ENCODE results near the gene EDRF1. TPM values are rescaled to one million over a fixed set of nuclear protein-coding genes. Genes with fewer than 3 reads are reported as not detected.

The EDRF1 gene
- total and polyA plus RNA-seq, 10 of the 15 experiments (the other 5 are each of a cell fraction or from before 2014, with no cell fraction given): 16.8 to 99.7 (median 42.9) TPM

- in situ Hi-C loops (cut with MboI) (no loop called here), intact Hi-C loops (cut with micrococcal nuclease; ENCODE audit: unreplicated experiment) (no loop called here)
- BruUV-seq (replicated peaks): no TSS peak
- peak overlapping the region; percentile 85 for H3K4me3 ChIP-seq
- H3K9ac ChIP-seq (ENCODE audit: control insufficient read depth, insufficient read depth, low read length): peak overlapping the region; percentile 96
- ChIA-PET POLR2A (interaction anchor here (0.6 to 1.1 kb wide), 2 partner anchors 10 to 1876 kb away, joined by 3 read pairs; no protein-coding TSS in a partner anchor), CTCF (no interaction called here), SMC1A (ENCODE audit: uncharacterized antibody, unreplicated experiment) (interaction anchor here (1.2 to 1.8 kb wide), 4 partner anchors 10 to 161 kb away, joined by 3 to 7 read pairs (median 4); no protein-coding TSS in a partner anchor), RAD21 (ENCODE audit: unreplicated experiment) (no interaction called here)
- no peak overlapping the region for H2AFZ ChIP-seq (ENCODE audit: control insufficient read depth, low read depth, low read length)
- peak; percentile 74 for DNase-seq (ENCODE audit: low read depth, low spot score)
- H3K9me3 ChIP-seq (replicated peaks; ENCODE audit: control insufficient read depth, insufficient read depth, low read length): no peaks in the 10 kb centered on the region
- peaks cover 3% of the 10 kb centered on the region; the same call in 1 of the 2 replicates for H3K4me1 ChIP-seq (ENCODE audit: control insufficient read depth, insufficient read depth, low read length)
- peaks cover 32% of the 10 kb centered on the region for H3K79me2 ChIP-seq (ENCODE audit: control insufficient read depth, insufficient read depth, low read length)
- H3K36me3 ChIP-seq (ENCODE audit: control insufficient read depth in 2 of 2, insufficient read depth in 2 of 2, low read length in 1 of 2): peaks cover 0 to 8% of the 10 kb centered on the region in 2 experiments; a peak in 2 of 4 replicates
- WGBS (ENCODE audit: insufficient coverage, insufficient replicate concordance, low lambda C conversion rate, missing lambda C conversion rate): under 1% methylated on average over 6 of the region's 6 CpGs
- no peaks in the 10 kb centered on the region for H4K20me1 ChIP-seq (ENCODE audit: control insufficient read depth, insufficient read depth)
- peak; percentile 69 for ATAC-seq
- FAIRE-seq: peak; percentile 61
- H3K4me2 ChIP-seq (ENCODE audit: control insufficient read depth, insufficient read depth): peak overlapping the region; percentile 95
- peak overlapping the region; percentile 38 for H3K27ac ChIP-seq (ENCODE audit: control insufficient read depth, insufficient read depth)
- H3K27me3 ChIP-seq (replicated peaks in 1 of 2; ENCODE audit: control insufficient read depth in 2 of 2, insufficient read depth in 2 of 2, low read length in 1 of 2): no peaks in the 10 kb centered on the region
- TF ChIP-seq NFYB (IDR thresholded peaks at IDR 0.05; ENCODE audit: insufficient read depth, low read depth, low read length) (no peak), FOXM1 (IDR thresholded peaks at IDR 0.05; ENCODE audit: low read depth, low read length) (no peak), ZSCAN29 (IDR thresholded peaks at IDR 0.05) (no peak), MLLT1 (IDR thresholded peaks at IDR 0.05) (no peak), SIN3A (IDR thresholded peaks at IDR 0.05; ENCODE audit: low read depth, low read length) (0 out of 2 replicates have a peak, but pooled peaks have one; percentile 60), ZNF622 (IDR thresholded peaks at IDR 0.05) (no peak), IRF3 (IDR thresholded peaks at IDR 0.05) (no peak), CBX3 (IDR thresholded peaks at IDR 0.05; ENCODE audit: borderline replicate concordance, low read depth) (no peak), SMAD5 (IDR thresholded peaks at IDR 0.05; ENCODE audit: low read depth) (no peak), ZNF592 (IDR thresholded peaks at IDR 0.05) (0 out of 2 replicates have a peak, but pooled peaks have one; percentile 31), ZNF217 (IDR thresholded peaks at IDR 0.05) (no peak; the same call in 1 of the 2 replicates), CREB1 (IDR thresholded peaks at IDR 0.05; ENCODE audit: low read depth) (no peak), BMI1 (IDR thresholded peaks at IDR 0.05; ENCODE audit: borderline replicate concordance) (peak; percentile 48; the same call in 1 of the 2 replicates), RB1 (IDR thresholded peaks at IDR 0.05; ENCODE audit: borderline replicate concordance) (no peak), RAD51 (IDR thresholded peaks at IDR 0.05) (peak; percentile 65; the same call in 1 of the 2 replicates), RBBP5 (conservative IDR thresholded peaks at IDR 0.05) (no peak), SUZ12 (IDR thresholded peaks at IDR 0.05; ENCODE audit: unreplicated experiment) (no peak), SIX5 (IDR thresholded peaks at IDR 0.05; ENCODE audit: low read depth, low read length, severe bottlenecking) (no peak), CREM (IDR thresholded peaks at IDR 0.05; ENCODE audit: low read depth) (no peak), DPF2 (IDR thresholded peaks at IDR 0.05) (peak; percentile 85)
Observed at GRCh38 chr10:125721035-125721434, 1.5 kb downstream of the EDRF1 start.

All from GM12878 (cell line).